ENCODE results near the gene SHANK1. TPM values are rescaled to one million over a fixed set of nuclear protein-coding genes. Genes with fewer than 3 reads are reported as not detected.

Gene SHANK1
- total RNA-seq, 4 donors from 2014 or later: 2.2 TPM; not detected in 3

DNA sequence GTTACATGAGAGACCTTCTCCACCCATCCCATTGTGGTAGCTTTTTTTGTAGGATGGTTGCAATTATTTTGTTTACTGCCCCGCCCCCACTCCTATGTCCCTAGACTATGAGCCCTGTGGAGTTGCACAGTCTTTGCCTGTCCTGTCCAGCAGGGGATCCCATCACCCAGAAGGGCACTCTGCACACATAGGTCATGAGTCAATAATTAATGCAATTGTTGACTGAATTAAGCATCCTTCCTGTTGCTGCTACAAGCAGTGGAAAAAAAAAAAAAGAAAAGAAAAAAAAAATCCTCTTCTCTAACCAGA, 56.2 kb downstream of the SHANK1 start:
- TF ChIP-seq POLR2AphosphoS5 (IDR thresholded peaks at IDR 0.05) (no peak), EP300 (IDR thresholded peaks at IDR 0.05; ENCODE audit: low read depth) (no peak), POLR2A (IDR thresholded peaks at IDR 0.05) (no peak)
- TF ChIP-seq, protein P1, sequence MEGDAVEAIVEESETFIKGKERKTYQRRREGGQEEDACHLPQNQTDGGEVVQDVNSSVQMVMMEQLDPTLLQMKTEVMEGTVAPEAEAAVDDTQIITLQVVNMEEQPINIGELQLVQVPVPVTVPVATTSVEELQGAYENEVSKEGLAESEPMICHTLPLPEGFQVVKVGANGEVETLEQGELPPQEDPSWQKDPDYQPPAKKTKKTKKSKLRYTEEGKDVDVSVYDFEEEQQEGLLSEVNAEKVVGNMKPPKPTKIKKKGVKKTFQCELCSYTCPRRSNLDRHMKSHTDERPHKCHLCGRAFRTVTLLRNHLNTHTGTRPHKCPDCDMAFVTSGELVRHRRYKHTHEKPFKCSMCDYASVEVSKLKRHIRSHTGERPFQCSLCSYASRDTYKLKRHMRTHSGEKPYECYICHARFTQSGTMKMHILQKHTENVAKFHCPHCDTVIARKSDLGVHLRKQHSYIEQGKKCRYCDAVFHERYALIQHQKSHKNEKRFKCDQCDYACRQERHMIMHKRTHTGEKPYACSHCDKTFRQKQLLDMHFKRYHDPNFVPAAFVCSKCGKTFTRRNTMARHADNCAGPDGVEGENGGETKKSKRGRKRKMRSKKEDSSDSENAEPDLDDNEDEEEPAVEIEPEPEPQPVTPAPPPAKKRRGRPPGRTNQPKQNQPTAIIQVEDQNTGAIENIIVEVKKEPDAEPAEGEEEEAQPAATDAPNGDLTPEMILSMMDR (IDR thresholded peaks at IDR 0.05): no peak
- H3K27me3 ChIP-seq: peaks cover 82% of the 10 kb centered on the region
- no peak overlapping the region for H3K4me3 ChIP-seq
- no peaks in the 10 kb centered on the region for H3K36me3 ChIP-seq
- 91% methylated on average over 1 of the region's 1 CpG; no CpG with 5 or more reads in 1 of the 2 donors for WGBS, 2 donors (ENCODE audit: low coverage in 1 of 2)
- no peaks in the 10 kb centered on the region for H3K9me3 ChIP-seq
- in situ Hi-C loops (cut with MboI; ENCODE audit: low pct_ligation_motif_present in 1 of 4, low pct_unique_long_range_greater_than_20kb in 1 of 4, low sequenced_read_pairs in 3 of 4) (no loop called here), intact Hi-C loops (cut with DNase I; ENCODE audit: low total_unique reads) (no loop called here)
- peaks cover 0 to 18% (median 8%) of the 10 kb centered on the region in 4 donors for H3K4me1 ChIP-seq
- DNase-seq: no peak
- no peak overlapping the region for H3K27ac ChIP-seq

DNA sequence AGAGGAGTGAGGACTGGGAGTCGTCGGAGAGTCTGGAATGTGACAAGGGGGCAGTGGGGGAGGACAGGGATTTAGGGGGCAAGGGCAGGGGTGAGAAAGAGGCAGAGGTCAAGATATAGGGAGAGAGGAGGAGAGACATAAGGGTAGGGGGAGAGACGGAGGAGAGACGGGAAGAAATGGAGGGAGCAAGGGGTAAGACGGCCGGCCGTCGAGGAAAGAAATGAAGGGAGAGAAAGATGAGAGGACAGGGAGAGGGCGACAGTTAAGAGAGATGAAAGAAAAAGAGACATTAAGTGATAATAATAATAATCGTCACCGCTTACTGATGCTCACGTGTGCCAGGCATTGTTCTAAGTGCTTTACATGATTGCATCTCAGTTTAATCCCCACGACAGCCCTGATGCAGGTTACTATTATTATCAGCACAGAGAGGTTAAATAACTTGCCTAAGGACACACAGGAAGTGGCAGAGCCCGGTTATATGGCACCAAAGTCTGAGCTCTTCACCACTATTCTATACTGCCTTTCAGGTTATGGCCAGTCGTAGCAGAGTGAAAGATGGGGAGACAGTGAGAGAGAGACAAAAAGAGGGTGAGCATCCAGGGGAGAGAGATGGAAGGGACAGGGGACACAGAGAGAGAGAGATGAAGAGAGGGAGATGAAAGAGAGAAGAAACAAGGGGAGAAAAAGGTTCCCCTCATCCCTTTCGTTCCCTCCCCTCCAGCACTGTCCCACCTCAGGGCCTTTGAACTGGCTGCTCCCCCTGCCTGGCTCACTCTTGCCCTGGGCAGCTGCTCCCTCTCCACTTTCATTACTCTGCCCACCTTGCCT, 56.7 kb downstream of the SHANK1 start:
- Histone ChIP-seq H3K4me1 (peaks cover 0 to 21% (median 11%) of the 10 kb centered on the region in 4 donors), H3K9me3 (no peaks in the 10 kb centered on the region), H3K27ac (no peak overlapping the region), H3K27me3 (peaks cover 82% of the 10 kb centered on the region), H3K4me3 (no peak overlapping the region), H3K36me3 (no peaks in the 10 kb centered on the region)
- WGBS, 2 donors (ENCODE audit: low coverage in 1 of 2): 56 to 57% methylated on average over 12 to 16 of the region's 16 CpGs
- TF ChIP-seq EP300 (IDR thresholded peaks at IDR 0.05; ENCODE audit: low read depth): no peak
- TF ChIP-seq POLR2A (IDR thresholded peaks at IDR 0.05): no peak
- TF ChIP-seq, protein P1 (IDR thresholded peaks at IDR 0.05): no peak
- TF ChIP-seq POLR2AphosphoS5 (IDR thresholded peaks at IDR 0.05): no peak
- no peak for DNase-seq
- in situ Hi-C loops (cut with MboI; ENCODE audit: low pct_ligation_motif_present in 1 of 4, low pct_unique_long_range_greater_than_20kb in 1 of 4, low sequenced_read_pairs in 3 of 4): no loop called here
- intact Hi-C loops (cut with DNase I; ENCODE audit: low total_unique reads): no loop called here

DNA sequence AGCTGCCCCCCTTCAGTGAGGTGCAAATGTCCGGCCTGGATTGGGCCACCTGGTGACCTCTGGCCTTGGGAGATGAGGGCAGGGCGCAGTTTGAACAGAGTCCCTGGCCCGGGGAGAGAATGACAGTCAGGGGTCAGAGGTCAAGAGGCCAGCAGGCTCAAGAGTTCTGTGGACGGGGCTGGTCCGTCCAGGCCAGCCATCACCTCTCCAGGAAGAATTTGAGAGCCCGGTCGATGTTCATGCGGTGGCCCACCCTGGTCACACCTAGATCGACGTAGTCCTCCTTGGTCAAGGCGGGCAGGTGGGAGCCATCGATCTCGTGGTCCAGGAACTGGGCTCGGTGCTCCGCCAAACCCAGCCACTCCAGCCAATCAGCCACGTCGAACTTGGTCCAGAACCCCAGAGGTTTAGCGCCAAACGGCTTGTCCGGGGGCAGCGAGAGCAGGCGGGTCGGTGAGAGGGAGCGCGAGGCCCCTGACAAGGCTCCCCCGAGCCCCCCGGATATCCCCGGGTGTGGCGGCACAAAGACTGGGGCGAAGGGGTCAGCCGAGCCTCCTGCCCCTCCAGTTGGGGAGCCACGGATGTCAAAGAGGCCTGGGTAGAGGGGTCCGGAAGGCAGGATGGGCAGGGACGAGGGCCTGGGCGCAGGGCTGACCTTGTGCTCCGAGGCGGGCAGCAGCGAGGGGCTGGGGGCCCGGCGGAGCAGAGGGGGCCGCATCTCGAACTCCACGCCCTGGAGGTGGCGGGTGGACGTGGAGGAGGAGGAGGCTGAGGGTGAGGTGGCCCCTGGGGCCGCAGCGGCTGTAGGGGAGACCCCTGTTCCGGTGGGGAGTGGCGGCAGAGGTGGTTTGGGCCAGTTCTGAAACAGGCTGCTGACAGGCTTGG, 57.6 kb downstream of the SHANK1 start:
- no peaks in the 10 kb centered on the region for H3K36me3 ChIP-seq
- intact Hi-C loops (cut with DNase I; ENCODE audit: low total_unique reads): no loop called here
- no peak for DNase-seq
- peaks cover 0 to 14% (median 11%) of the 10 kb centered on the region in 4 donors for H3K4me1 ChIP-seq
- no peak overlapping the region for H3K27ac ChIP-seq
- no peaks in the 10 kb centered on the region for H3K9me3 ChIP-seq
- TF ChIP-seq EP300 (IDR thresholded peaks at IDR 0.05; ENCODE audit: low read depth) (no peak), POLR2AphosphoS5 (IDR thresholded peaks at IDR 0.05) (no peak), POLR2A (IDR thresholded peaks at IDR 0.05) (no peak)
- TF ChIP-seq, protein P1 (IDR thresholded peaks at IDR 0.05): no peak
- peaks cover 82% of the 10 kb centered on the region for H3K27me3 ChIP-seq
- no peak overlapping the region for H3K4me3 ChIP-seq
- in situ Hi-C loops (cut with MboI; ENCODE audit: low pct_ligation_motif_present in 1 of 4, low pct_unique_long_range_greater_than_20kb in 1 of 4, low sequenced_read_pairs in 3 of 4): no loop called here
- 68% methylated on average over 48 of the region's 49 CpGs; no CpG with 5 or more reads in 1 of the 2 donors for WGBS, 2 donors (ENCODE audit: low coverage in 1 of 2)

DNA sequence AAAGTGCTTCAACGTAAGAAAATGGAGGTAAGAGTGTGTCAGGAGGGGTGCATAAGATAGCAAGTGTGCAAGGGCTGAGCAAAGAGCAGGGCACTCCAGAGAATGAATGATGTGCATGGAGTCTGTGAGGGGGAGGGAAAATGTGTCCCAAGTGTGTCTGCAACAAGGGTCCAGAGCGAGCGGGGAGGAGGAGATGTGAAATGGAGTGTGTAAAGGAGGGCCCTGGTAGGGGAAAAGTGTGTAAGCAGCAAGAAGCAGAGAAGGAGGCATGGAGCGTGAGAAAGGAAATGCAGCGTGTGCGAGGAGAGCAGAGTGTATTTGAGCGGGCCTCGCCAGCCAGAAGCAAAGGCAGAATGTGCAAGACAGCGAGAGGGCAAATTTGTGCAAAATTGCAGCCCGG, 58.6 kb downstream of the SHANK1 start:
- peaks cover 0 to 14% (median 11%) of the 10 kb centered on the region in 4 donors for H3K4me1 ChIP-seq
- WGBS, 2 donors (ENCODE audit: low coverage in 1 of 2): 63 to 74% methylated on average over 8 to 10 of the region's 10 CpGs
- H3K27me3 ChIP-seq: peaks cover 76% of the 10 kb centered on the region
- no peaks in the 10 kb centered on the region for H3K9me3 ChIP-seq
- intact Hi-C loops (cut with DNase I; ENCODE audit: low total_unique reads): no loop called here
- in situ Hi-C loops (cut with MboI; ENCODE audit: low pct_ligation_motif_present in 1 of 4, low pct_unique_long_range_greater_than_20kb in 1 of 4, low sequenced_read_pairs in 3 of 4): no loop called here
- no peaks in the 10 kb centered on the region for H3K36me3 ChIP-seq
- TF ChIP-seq POLR2AphosphoS5 (IDR thresholded peaks at IDR 0.05): no peak
- no peak for TF ChIP-seq EP300 (IDR thresholded peaks at IDR 0.05; ENCODE audit: low read depth)
- TF ChIP-seq, protein P1 (IDR thresholded peaks at IDR 0.05): no peak
- TF ChIP-seq POLR2A (IDR thresholded peaks at IDR 0.05): no peak
- no peak overlapping the region for H3K4me3 ChIP-seq
- DNase-seq: no peak
- H3K27ac ChIP-seq: no peak overlapping the region
